Kidney glomerular epithelial cell (primary cell): ENCODE measurements around the gene CLDN4.
A peak's percentile ranks its signal among the peaks of the same experiment; 100 is the strongest.

Experiments
- DNase-seq: peaks from one replicate; lab custom pipeline; 2025; lab: John Stamatoyannopoulos, UW

The CLDN4 gene

DNA sequence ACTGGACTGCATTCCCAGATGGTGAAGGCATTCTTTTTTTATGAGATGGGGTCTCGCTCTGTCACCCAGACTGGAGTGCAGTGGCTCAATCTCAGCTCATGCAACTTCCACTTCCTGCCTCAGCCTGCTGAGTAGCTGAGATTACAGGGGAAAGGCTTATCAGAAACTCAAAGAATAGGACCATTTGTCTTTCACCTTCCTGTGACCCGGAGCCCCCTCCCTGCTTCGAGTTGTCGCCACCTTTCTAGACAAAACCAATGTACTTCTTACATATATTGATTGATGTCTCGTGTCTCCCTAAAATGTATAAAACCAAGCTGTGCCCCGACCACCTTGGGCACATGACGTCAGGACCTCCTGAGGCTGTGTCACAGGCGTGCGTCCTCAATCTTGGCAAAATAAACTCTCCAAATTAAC is 13.3 kb downstream of the CLDN4 start:
- no peak for DNase-seq

DNA sequence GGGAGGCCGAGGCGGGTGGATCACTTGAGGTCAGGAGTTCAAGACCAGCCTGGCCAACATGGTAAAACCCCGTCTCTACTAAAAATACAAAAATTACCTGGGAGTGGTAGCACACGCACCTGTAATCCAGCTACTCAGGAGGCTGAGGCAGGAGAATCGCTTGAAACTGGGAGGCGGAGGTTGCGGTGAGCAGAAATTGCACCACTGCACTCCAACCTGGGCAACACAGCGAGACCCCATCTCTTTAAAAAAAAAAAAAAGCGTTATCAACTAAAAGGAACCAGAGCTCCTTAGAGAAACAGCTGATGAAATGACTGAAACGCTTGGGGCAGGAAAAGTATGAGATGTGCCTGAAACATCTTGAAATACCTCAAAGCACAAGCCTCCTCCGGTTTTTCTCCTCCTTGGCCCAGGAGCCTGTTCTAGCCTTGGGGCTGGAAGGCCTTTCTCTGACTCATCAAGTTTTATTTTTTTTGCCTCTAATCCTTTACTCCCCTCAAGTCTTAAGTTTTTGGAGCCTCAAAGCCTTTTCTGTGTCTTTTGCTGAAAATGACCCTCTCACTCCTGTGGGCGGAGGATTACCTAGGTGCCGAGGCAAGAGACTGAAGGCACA is 14.2 kb downstream of the CLDN4 start:
- DNase-seq, result peak; percentile 58

DNA sequence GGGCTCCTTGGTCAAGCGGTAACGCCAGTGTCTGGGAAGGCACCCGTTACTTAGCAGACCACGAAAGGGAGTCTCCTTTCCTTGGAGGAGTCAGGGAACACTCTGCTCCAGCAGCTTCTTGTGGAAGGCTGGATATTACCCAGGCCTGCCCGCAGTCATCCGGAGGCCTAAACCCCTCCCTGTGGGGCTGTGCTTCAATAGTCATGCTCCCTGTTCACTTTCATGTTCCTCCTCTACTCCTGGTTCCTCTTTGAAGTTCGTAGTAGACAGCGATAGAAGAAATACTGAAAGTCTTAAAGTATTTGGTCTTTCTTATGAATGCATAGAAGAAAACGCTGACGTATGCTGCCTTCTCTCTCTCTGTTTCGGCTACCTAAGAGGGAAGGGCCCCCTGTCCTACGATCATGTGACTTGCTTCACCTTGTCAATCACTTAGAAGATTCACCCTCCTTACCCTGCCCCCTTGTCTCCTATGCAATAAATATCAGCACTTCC is 15.0 kb downstream of the CLDN4 start:
- peak; percentile 60 for DNase-seq

DNA sequence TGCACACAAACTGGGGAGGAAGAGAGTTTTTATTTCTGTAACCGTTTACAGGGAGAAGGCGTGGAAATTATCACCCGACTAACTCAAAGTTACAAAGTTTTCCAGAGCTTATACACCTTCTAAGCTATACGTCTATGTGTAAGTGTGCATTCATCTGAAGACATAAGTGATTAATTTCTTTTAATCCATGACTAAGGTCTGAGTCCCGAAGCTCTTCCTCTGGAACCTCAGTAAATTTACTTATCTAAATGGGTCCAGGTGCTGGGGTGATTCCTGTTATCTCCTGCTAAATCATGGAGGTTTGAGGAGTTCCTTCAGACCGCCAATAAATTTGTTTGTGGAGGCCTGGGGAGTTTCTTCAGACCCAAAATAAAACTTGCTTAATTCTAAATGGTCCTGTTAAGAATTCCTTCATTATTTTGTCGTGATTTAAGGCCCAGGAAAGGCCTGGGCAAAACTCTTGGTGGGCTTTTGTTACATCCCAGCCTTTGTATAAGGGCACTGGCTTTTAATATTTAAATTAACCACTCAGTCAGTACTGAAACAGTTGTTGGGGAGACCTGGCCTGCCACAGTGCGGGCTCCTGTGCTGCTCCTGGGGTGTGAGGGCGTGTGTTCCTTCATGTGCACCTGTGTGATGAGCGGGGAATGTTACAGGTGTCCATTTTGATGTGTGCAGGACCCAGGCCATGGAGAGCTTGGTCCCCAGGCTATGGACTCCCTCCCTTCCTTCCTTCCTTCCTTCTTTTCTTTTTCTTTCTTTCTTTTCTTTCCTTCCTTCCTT is 17.3 kb downstream of the CLDN4 start:
- DNase-seq, result no peak

DNA sequence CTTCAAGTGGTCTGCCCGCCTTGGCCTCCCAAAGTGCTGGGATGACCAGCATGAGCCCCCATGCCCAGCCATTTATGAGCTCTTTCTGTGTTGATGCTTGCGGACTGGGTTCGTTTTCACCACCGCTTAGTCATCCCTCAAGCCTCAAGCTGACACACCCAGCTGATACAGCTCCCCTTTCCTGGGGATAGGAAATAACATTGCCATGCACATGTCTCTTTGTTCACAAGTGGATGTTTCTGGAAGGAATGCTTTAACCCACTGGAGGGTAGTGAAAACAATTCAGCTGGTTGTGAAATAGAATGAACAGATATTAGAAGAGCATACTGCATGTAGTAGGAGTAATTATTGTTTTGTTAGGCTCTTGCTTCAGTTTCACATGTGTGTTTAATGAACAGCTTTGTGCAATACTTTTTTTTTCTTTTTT is 20.0 kb downstream of the CLDN4 start:
- peak; percentile 98 for DNase-seq

DNA sequence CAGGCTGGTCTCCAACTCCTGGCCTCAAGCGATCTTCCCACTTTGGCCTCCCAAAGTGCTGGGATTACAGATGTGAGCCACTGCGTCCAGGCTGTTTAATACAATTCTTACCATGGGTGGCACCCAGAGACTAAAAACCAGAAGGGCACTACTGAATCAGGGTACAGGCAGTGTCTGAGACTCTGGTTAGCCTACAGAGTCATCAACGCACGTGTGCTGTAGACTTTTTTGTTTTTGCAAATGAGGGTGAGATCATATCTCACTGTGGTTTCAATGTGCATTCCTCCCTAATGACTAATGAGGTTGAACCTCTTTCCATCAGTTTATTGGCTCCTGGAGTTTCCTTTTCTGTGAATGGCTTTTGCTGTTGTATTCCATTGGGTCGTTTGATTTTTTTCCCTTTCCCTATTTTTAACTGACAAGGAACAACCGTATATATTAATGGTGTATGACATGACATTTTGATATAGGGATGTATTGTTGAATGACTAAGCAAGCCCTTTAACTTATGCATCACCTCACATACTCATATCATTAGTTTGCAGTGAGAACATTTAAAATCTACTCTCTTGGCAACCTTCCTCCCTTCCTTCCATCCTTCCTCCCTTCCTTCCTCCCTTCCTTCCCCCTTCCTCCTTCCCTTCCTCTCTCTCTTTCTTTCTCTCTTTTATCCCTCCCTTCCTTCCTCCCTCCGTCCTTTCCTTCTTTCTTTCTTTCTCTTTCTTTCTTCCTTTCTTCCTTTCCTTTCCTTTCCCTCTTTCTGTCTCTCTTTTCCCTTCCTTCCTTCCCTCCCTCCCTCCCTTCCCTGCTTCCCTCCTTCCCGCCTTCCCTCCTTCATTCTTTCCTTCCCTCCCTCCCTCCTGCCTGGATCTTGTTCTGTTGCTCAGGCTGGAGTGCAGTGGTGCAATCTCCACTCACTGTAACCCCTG is 20.9 kb downstream of the CLDN4 start:
- peak; percentile 99 for DNase-seq

DNA sequence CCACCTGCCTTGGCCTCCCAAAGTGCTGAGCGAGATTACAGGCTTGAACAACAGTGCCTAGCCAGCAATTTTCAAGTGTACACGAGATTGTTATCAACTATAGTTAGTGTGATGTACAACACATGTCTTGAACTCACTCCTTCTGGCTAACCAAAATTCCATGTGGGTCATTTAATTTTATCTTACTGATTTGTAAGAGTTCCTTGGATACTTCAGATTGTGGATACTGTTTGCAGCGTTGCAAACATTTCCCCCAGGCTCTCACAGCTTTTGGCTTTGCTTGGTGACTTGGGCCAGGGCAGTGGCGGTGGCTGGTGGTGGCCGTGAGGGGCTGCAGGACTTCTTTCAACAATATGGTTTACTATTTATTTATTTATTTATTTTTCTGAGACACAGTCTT is 21.7 kb downstream of the CLDN4 start:
- DNase-seq, result no peak

DNA sequence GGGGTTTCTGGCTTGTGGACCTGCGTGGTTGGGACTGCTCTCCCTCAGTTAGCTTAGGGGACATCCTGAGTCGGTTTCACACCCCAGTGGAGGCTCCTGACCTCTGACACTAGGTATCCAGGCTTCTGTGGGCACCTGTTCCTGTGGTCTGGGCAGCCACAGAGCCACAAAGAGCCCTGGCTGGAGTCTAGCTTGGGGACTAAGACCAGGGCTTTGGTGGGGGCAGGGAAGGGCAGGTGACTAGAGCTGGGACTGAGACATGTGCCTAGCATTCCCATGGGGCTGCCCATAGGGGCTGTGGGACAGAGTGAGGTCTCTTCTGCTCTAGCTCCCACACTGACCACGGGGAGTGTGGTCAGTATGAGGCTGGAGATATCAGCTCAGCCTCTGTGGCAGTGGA is 26.1 kb downstream of the CLDN4 start:
- DNase-seq, result no peak

DNA sequence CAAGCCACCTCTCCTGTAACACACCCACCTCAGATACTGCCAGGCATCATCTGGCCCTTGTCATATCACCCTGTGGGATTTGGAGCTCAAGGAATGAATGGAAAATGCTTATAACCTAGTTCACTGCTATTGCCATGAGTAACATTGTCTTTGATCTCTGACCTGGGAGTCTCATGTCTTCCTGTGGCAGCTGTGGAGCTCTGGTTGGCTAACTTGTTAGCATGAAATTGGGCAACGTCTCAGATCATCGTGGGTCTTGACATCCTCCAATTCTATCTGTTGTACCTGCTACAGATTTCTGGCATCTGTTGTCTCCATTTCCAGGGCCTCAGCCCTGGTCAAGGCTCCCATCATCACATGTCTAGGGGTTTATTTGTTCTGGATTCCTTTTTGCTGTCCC is 28.0 kb downstream of the CLDN4 start:
- no peak for DNase-seq

DNA sequence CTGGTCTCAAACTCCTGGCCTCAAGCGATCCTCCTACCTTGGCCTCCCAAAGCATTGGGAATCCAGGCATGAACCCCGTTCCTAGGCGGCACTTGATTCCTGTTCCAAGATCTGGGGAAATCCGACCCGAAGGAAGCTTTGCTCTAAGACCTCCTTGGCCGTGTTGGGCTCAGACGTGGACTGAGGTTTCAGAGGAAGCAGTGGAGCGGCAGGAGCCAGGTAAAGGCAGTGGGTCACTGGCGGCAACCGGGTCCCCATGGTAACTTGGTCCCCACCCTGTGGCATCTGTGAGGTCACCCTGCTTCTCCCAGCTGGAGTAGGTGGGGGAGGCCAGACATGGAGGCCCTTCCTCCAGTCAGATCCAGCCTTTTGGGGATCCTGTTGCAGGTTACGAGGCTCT is 30.1 kb downstream of the CLDN4 start, which contains the start of gene TMEM270:
Gene TMEM270 (plus strand): TSS at position 301 of the 400 bp plus-strand sequence. CDS start 36 bp downstream, at position 337.
- DNase-seq, result no peak

DNA sequence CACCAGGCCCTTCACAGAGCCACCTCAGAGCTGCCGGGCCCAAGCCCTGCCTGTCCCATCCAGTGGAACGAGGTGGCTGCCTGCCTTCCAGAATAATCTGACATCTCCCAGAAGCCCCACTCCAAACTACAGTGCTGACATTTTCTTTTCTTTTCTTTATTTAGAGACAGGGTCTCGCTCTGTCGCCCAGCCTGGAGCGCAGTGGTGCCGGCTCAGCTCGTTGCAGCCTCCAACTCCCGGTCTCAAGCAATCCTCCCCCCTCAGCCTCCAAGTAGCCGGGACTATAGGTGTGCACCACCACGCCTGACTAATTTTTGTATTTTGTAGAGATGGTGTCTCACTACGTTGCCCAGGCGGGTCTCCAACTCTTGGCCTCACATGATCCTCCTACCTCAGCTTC is 30.5 kb downstream of the CLDN4 start:
- no peak for DNase-seq

DNA sequence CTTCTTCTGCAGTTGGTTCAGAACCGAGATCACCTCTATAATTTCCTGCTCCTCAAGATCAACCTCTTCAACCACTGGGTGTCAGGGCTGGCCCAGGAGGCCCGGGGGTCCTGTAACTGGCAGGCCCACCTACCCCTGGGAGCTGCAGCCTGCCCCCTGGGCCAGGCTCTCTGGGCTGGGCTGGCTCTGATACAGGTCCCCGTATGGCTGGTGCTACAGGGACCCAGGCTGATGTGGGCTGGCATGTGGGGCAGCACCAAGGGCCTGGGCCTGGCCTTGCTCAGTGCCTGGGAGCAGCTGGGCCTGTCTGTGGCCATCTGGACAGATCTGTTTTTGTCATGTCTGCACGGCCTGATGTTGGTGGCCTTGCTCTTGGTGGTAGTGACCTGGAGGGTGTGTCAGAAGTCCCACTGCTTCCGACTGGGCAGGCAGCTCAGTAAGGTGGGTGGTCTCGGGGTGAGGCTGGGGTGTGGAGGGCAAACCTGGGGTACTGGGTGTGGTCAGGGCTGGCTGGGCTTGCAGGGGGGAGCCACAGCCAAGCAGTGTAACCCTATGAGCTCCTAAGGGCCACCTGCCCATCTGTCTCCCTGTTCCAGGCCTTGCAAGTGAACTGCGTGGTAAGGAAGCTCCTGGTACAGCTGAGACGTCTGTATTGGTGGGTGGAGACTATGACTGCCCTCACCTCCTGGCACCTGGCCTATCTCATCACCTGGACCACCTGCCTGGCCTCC is 34.4 kb downstream of the CLDN4 start:
- DNase-seq, result no peak

DNA sequence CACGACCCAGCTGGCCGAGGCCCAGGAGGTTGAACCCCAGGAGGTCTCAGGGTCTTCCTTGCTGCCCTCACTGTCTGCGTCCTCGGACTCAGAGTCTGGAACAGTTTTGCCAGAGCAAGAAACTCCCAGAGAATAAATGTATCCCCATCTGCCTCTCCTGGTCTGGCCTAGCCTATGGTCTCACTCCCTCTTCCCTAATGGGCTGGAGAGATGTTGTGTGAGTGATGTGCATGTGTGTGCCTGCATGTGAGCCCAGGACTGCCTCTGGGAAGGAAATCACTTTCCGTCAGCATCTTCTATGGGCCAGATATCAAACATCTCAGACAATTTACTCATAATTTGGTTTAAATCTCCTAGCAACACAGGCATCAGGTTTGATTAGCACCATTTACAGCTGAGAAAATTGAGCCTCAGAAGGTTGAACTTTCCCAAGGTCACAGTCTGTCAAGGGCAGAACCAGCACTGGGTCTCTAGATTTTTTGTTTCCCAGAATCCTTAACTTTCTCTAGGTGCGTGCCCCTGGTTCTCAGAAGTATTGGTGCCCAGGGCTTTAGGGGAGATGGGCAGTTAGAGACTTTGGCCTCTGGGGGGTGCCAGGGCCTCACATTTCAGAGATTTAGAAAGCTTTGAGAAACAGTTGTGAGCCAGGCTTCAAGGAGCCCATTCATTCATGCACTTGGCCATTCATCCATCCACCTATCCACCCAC is 35.1 kb downstream of the CLDN4 start:
- DNase-seq, result peak; percentile 9

DNA sequence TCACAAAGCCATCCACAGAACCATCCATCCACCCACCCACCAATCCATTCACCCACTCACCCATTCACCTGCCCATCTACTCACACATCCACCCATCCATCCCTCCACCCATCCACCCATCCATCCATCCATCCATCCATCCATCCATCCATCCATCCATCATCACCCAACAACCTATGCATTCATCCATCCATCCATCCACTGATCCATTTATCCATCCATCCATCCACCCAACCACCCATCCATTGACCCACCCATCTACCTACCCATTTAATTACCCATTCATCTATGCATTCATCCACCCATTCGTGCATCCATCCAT is 35.6 kb downstream of the CLDN4 start:
- DNase-seq, result no peak

DNA sequence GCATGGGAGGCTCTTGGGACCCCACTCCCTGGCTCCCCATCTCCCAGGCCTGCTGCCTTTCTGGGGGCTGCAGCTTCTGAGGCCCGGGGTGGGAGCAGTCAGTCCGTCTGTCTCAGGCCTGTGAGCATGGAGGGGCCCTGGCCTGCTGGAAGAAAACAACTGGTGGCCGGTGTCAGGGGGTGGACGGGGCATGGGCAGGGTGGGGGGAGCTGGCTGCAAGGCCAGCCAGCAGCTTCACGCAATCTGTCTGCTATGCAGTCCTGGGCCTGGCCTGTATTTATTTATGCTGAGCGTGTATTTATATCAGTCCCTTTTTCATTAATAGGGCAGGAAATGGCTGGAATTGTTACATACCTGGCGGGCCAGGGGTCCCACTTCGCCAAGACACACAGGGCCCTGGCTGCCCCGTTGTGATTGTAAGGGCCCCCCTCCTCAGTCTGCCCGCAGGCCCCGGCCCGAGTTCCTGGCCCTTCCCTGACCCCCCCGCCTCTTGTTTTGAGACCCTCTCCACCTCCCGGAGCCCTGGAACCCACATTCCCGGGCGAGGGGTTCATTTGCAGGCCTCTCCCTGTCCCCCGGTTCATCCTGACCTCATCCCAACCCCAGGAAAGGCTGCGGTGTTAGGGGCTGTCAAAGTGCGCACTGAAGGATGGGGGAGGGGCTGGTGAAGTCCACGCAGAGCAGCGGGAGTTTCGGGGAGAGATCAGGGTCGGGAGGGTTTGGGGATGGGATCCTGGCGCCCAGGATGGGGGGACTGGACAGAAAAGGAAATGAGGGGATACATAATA is 38.4 kb downstream of the CLDN4 start:
- no peak for DNase-seq

DNA sequence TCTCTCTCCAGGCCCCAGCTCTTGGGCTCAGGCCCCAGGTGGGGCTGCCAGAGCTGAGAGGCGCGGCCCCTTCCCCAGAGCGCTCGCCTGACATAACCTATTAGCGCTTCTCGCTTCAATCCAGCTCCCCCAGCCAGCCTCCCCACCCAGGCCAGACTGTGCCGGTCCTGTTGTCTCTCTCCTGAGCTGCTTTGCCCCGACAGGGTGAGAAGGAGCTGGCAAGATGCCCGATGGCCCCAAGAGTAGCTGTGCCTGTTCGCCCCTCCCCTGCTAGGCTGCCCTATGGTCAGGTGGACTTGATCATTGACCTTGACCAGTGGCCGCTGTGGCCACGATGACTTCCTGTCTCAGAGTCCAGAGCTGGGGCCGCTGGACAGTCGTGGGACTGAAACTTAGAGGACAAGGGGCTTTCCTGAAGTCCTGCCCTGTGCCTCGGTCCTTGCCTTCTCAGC is 39.3 kb downstream of the CLDN4 start:
- DNase-seq, result no peak

DNA sequence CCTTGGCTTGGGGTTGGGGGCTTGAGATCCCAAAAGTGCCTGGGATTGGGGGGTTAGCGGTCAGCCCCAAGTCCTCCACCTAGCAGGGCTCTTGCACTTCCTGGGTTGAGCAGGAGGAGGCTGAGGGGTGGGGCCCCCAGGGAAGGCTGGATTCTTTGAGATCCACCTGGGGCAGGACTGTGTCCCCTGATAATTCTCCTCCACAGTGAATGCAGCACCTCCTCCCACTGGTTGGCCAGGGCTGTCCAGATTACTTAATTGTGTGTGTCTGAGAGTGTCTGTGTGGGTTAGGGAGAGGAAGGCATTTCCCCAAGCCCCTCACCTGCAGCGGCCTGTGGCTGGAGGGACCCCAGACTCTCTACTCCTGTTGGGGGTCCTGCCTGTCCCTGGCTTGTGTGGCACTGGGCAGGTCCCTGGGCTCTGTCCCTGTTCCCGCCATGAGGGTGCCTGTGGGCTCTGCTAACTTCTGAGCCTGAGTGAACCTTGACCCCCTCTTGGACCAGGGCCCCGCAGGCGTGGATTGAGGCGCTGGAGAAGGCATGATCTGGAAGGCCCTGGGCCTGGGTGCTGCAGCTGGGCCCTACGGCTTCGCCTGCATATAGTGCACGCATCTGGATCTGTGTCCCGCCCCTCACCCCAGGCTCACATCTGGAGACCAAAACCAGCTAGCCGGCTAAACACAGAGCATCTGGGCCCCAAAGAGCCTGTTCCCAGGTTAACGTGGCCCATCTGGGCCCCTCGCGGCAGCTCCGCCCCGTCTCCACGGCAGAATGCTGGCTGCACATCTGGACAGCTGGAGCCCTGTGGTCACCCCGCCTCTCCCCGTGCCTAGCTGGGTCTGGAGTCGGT is 40.6 kb downstream of the CLDN4 start:
- no peak for DNase-seq

DNA sequence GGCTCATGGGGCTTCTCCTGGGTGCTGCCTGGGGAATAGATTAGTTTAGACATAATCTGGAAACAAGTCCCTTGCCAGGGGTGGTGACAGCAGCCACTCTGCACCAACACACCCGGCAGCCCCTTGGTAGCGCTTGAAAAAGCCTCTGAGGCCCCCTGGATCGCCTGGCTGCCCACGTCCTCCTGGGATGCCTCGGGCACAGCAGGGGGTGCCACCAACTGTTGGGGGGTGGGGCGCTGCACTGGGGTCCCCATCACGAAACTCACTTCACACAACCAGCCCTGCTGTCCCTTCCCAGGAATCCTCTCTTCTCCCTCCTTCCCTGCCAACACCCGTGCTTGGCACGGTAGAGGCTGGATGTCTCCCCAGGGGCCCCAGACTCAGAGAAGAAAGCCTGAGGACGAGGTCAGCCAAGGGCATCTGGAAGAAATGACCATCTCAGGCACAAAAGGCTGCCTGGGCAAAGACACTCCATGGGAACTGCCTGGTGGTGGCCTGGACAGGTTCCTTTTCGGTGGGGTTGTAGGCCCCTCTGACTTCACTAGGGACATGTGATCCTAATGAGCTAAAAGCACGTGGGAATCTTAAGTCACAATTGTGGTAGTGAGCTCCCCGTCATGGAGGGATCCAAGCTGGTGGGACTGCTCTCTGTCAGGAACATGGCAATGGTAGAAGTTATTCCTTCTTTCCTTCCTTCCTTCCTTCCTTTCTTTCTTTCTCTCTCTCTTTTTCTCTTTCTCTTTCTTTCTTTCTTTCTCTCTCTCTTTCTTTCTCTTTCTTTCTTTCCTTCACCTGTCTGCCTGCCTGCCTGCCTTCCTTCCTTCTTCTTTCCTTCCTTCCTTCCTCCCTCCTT is 41.5 kb downstream of the CLDN4 start:
- no peak for DNase-seq
